ENCODE measurements around the gene OBP2B. TPM values are rescaled to one million over a fixed set of nuclear protein-coding genes. Genes with fewer than 3 reads are reported as not detected.
A peak's percentile ranks its signal among the peaks of the same experiment; 100 is the strongest.

The OBP2B gene
- total and polyA plus RNA-seq, 2 experiments from 2014 or later: not detected

GRCh38 chr9:133207540-133208170 is 1.4 kb downstream of the OBP2B start:
- no peak overlapping the region for H3K27ac ChIP-seq (ENCODE audit: low read depth)
- peak; percentile 20; the same call in 2 of the 3 replicates for ATAC-seq
- H4K20me1 ChIP-seq (replicated peaks; ENCODE audit: insufficient read depth): no peaks in the 10 kb centered on the region
- Mint-ChIP-seq H3K27ac (no peak overlapping the region), H3K9me3 (no peaks in the 10 kb centered on the region), H3K4me3 (no peak overlapping the region), H3K27me3 (ENCODE audit: insufficient read depth, low read depth, poor library complexity) (peaks cover 38% of the 10 kb centered on the region), H3K4me1 (no peaks in the 10 kb centered on the region), H3K36me3 (ENCODE audit: low read depth) (no peaks in the 10 kb centered on the region)
- no peaks in the 10 kb centered on the region for H3F3A ChIP-seq (replicated peaks; ENCODE audit: low read depth)
- no peaks in the 10 kb centered on the region for H3K4me1 ChIP-seq (ENCODE audit: insufficient read depth)
- H3K36me3 ChIP-seq (ENCODE audit: insufficient read depth): no peaks in the 10 kb centered on the region
- no peak overlapping the region for H2AFZ ChIP-seq
- no peak overlapping the region for H3K4me2 ChIP-seq
- no peak overlapping the region for H3K4me3 ChIP-seq
- peaks cover 26% of the 10 kb centered on the region for H3K27me3 ChIP-seq (ENCODE audit: insufficient read depth)
- no peaks in the 10 kb centered on the region for H3K9me2 ChIP-seq (ENCODE audit: insufficient read depth)
- DNase-seq (ENCODE audit: low spot score): no peak
- TF ChIP-seq ETS1 (IDR thresholded peaks at IDR 0.05) (no peak), NANOG (IDR thresholded peaks at IDR 0.05; ENCODE audit: borderline replicate concordance) (no peak), REST (IDR thresholded peaks at IDR 0.05; ENCODE audit: unreplicated experiment) (no peak), STAT1 (IDR thresholded peaks at IDR 0.05; ENCODE audit: unreplicated experiment) (no peak), POLR2AphosphoS5 (IDR thresholded peaks at IDR 0.05; ENCODE audit: low read depth) (0 out of 2 replicates have a peak, but pooled peaks have one; percentile 27), JUNB (IDR thresholded peaks at IDR 0.05; ENCODE audit: unreplicated experiment) (no peak)
- H3K79me2 ChIP-seq (replicated peaks; ENCODE audit: insufficient read depth): no peaks in the 10 kb centered on the region

GRCh38 chr9:133207021-133207531 is 2.0 kb downstream of the OBP2B start:
- Histone ChIP-seq H3K4me2 (no peak overlapping the region), H3K4me3 (no peak overlapping the region), H3K27me3 (ENCODE audit: insufficient read depth) (peaks cover 31% of the 10 kb centered on the region), H2AFZ (no peak overlapping the region), H3K79me2 (replicated peaks; ENCODE audit: insufficient read depth) (no peaks in the 10 kb centered on the region), H3K36me3 (ENCODE audit: insufficient read depth) (no peaks in the 10 kb centered on the region), H3K27ac (ENCODE audit: low read depth) (no peak overlapping the region), H4K20me1 (replicated peaks; ENCODE audit: insufficient read depth) (no peaks in the 10 kb centered on the region), H3F3A (replicated peaks; ENCODE audit: low read depth) (no peaks in the 10 kb centered on the region), H3K4me1 (ENCODE audit: insufficient read depth) (no peaks in the 10 kb centered on the region), H3K9me2 (ENCODE audit: insufficient read depth) (no peaks in the 10 kb centered on the region)
- H3K9me3 Mint-ChIP-seq: no peaks in the 10 kb centered on the region
- H3K27ac Mint-ChIP-seq: no peak overlapping the region
- peaks cover 35% of the 10 kb centered on the region for H3K27me3 Mint-ChIP-seq (ENCODE audit: insufficient read depth, low read depth, poor library complexity)
- no peak overlapping the region for H3K4me3 Mint-ChIP-seq
- TF ChIP-seq ZNF462 (CRISPR knock-in tag; IDR thresholded peaks at IDR 0.05): no peak
- H3K4me1 Mint-ChIP-seq: no peaks in the 10 kb centered on the region
- no peaks in the 10 kb centered on the region for H3K36me3 Mint-ChIP-seq (ENCODE audit: low read depth)
- DNase-seq (ENCODE audit: low spot score): no peak
- no peak for ATAC-seq

Data from GM23338 (cell line).